Stimulated activated CD8-positive, alpha-beta memory T cell treated with anti-CD3 and anti-CD28 coated beads, Interleukin-12 subunit alpha, Interleukin-12 subunit beta, amount 100 ng/mL, for 24 hours (primary cell): ENCODE measurements around the gene PSMB3.
"Not testable (repeated sequence)": the region's sequence is repeated elsewhere in the genome, so short reads cannot be mapped to it uniquely, and the experiment has no call there.

Experiments
- DNase-seq: peaks from one replicate; pipeline ENCODE4 v3.0.0-alpha.2; 2020; ENCODE audit errors: extremely low read depth

PSMB3 gene

DNA sequence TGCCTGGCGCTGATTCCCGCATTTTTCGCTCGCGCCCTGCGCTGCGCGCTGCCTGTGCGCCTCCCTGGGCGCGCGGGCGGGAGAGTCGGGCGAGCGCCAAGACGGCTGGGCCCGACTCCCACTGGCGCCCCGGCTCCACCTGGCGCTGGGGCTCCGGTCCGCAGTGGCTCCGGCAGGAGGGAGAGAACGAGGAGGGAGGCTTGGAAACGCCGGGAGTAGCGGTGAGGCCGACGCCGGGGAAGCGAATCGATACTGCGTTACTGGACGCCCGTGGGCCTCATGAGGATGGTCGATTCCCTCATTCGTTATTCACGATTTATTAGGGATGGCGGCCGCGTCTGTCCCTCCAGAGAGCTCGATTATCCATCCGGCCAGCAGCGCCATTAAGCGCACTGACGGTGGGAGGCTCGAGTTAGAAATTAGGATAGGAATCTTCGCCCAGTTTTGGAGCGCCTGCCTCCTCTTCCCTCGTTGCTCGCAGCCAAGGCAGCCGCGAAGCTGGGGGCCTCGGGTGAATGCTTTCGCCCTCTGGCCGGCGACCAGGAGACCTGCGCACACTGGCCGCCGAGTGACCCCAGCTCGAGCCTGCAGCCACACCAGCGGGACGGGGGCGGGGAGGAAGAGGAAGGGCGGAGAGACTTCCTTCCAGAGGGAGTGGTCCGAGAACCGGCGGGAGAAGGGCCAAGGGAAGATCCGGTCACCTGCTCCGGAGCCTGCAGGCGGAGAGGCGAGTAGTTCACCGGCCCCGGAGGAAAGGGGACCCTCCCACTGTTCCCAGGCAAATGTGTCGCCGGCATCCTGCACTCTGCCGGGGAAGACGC lies 3.1 kb upstream of the PSMB3 start:
- DNase-seq: no peak

DNA sequence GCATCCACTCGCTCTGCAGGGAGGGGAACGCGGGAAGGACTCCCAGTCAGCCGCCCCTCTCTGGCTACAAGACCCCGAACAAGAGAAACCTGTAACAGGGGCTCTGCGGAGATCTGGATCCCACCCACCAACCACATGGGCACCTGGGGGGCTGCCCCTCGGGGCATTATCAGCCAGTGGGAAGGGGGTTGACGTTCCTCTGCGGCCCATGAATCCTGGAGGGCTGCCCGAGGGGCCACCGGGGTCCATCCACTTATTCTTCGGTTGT lies 2.6 kb upstream of the PSMB3 start:
- DNase-seq: no peak

DNA sequence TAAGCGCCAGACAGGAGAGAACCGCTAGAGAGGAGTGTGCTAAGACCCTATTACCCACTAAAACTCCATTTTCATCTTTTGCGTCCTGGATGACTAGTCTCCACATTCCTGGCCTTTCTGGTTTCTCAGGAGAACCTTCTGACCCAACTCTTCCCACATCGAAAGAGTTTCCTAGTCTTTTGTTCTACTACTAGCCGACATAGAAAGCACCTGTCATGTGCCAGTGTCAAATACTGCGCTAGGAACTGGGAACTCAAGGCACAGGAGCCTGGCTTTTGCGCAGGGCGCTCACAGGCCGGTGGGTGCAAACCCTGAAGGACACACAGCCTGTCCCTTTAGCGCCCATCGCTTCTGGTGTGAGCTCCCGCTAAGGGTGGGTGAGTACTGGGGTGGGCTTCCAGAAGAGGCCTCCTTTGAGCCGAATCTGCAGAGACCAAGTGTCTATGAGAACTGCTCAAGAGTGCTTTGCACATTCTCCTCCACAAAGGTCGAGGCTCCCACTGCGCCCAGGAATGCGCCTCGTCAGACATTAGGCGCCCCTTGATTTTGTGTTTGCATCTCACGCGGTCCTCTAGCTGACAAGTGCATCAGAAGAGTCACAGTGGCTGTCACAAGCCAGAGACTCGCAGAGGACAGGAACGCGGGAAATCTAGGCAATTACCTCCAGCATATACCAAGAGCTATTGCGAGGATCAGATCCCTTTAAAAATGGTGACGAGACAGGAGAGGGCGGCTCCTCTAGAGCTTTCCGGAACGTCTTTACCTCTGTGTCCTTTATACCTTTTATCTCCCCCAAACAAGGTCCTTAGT lies 2.0 kb upstream of the PSMB3 start:
- DNase-seq: no peak

DNA sequence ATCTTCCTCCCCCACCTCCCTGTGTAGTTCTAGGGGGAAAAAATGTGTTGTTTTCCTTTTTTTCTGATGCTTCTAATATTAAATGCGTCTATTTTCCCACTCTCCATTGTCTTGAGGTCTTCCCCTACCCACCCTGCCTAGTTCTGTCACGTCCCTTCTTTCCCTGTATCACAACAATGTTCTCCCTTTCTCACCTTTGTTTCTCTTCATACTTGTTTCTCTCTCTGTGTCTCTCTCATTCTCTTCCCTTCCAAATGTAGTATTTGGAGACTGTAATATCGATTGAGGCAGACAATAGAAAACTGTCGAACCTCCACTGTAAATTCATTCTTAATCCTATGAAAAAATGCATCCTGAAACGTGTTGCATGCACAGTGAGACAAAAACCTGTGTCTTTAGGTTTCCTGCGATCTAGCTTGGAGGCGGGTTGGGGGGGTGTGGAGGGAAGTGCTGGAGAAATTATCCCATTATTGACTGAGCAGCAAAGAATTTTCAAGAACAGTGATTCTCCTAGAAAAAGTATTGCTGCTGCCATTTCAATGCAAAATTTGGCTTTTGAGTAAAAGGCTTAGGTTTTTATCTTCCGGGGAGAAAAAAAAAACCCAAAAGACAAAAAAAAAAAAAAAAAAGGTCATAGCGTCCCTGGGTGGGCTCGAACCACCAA lies 1.3 kb upstream of the PSMB3 start:
- no peak for DNase-seq

DNA sequence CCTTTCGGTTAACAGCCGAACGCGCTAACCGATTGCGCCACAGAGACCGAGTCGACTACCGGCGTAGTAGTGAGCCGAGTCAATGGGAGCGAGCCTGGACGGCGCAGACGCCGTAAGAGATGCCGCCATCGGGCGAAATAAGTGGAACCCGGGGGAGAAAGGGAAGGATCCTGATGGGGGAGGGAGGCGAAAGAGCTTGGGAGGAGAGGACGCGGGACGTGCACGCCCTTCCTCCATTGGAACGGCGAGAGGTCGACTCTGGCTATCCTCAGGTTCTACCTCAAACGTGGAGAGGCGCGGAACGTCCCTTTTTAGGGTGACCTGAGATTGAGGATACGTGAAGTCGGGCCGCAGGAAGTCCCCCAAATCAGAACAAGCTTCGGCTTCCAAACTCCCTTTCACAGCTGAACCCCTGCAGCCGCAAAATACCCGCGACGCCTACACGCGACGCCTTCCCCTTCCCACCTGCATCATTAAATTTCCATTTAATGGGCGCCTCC lies 683 bp upstream of the PSMB3 start:
- peak; percentile 49 for DNase-seq

DNA sequence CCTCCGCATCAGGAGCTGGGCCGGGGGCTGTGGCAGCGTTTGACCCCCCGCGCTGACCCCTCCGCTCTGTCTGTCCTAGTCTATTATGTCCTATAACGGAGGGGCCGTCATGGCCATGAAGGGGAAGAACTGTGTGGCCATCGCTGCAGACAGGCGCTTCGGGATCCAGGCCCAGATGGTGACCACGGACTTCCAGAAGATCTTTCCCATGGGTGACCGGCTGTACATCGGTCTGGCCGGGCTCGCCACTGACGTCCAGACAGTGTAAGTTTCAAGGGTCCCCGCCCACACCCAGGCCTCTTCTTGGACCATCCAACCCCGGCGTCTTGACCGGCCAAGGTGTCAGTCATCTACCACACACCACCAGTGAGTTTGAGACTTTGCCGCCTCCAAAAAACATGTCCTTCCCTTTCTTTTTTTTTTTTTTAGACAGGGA lies 548 bp downstream of the PSMB3 start:
- DNase-seq: no peak

DNA sequence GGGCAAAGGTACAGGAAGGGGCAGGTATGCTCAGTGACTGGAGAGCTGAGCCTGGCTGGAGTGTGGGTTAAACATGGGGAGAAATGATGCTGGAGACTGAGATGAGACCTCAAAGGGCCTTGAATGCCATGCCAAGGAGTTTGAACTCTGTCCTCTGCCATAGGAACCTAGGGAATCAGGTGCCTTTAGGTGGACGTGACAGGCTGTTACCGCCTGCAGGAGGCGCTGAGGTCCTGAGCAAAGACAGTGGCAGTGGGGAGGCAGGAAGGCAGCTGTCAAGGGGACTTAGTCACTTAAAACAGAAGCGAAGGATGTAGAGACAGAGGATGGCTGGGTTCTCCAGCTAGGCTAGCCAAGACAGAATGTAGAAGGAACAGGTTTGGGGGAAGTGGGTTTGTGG lies 9.1 kb downstream of the PSMB3 start:
- no peak for DNase-seq

DNA sequence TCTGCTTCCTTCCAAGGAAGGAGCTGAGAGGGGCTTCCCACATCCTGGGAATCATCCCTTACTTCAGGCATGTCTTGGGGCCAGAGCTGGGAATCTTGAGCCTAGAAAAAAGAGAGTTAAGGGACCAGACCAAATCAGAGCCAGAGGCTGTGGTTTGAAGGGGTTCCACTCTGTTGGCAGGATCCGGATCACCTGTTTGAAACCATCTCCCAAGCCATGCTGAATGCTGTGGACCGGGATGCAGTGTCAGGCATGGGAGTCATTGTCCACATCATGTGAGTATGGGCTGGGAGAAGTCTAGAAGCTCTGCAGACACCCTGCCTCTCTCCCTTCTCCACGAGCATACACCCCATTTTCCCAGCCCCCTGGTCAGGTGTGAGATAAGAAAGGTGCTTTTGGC lies 9.7 kb downstream of the PSMB3 start:
- no peak for DNase-seq

DNA sequence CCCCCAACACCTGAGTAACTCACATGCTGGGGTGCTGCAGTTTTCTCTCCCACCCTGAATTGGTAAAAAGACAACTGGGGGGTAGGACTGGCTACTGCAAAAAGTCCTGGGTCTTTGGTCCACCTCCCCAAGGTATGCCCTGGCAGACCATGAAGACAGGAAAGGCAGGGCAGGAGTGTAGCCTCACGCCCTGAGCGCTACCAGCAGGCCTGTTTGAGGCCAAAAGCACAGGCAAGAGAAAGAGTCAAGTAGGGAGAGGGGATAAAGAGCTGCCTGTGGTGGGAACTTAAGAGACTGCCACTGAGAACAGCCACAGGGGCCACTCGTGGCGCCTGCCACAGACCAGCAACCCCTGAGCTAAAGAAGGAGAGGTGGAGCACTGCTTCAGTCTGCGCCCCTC lies 13.8 kb downstream of the PSMB3 start:
- no peak for DNase-seq

DNA sequence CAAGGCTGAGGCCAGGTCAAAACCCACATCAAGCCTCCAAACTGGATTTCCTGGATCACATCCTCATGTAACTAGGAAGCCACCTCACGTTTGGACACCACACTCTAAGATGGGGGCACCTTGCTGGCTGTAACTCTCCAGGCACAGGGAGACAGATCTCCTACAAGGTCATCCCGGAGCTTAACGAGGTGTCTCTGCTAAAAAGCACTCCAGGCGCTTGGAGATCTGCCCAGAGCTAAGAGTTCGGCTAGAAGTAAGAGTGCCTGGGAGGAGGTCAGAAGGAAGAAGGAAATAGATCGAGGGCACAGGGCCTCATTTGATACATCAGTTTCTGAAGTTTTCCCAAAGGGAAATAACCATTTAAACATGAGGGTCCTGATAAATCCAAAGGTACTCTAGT lies 15.9 kb downstream of the PSMB3 start:
- no peak for DNase-seq

DNA sequence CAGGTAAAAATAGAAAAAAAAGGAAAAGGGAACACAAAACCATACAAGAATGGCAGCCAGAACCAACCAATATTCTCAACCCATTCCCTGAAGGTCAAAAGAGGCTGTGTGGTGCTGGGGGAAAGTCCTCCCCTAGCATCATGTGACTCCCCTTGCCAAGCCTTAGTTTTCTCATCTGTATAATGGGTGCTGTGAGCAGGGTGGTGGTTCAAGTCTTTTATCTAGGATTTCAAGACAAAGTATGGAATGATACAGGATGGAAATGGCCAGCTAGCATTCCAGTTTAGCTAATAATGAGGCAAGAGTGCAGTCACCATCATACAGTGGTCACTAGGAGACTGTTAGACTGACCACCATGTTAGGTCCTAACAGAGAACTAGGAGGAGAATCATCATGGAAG lies 20.7 kb downstream of the PSMB3 start:
- no peak for DNase-seq

DNA sequence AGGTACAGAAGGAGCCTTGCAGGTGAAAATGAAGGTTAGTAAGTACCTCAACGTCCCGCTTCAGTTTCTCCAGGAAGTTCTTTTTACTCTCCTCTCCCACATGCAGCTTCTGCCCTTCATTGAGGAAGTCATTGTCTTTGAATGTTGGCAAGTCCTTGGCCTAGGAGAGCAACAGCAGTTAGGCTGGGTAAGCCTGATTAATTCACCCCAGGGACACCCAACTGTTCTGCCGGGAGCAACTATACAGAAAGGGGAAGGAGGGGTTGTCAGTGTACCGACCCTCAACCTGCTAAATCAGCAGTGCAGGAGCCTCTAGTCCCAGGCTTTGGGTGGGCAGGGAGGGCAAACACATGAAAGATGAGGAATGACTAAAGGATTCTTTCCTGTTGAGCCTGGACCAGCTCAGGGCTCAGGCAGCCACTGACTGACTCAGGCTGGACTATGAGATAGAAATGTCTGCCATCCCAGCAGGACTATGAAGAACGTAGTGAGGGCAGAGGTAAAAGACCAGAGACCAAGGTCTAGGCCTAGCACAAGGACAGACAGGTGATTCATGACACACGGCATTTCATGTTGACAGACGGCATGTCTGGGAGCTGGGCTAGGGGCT lies 25.2 kb downstream of the PSMB3 start:
- no peak for DNase-seq

DNA sequence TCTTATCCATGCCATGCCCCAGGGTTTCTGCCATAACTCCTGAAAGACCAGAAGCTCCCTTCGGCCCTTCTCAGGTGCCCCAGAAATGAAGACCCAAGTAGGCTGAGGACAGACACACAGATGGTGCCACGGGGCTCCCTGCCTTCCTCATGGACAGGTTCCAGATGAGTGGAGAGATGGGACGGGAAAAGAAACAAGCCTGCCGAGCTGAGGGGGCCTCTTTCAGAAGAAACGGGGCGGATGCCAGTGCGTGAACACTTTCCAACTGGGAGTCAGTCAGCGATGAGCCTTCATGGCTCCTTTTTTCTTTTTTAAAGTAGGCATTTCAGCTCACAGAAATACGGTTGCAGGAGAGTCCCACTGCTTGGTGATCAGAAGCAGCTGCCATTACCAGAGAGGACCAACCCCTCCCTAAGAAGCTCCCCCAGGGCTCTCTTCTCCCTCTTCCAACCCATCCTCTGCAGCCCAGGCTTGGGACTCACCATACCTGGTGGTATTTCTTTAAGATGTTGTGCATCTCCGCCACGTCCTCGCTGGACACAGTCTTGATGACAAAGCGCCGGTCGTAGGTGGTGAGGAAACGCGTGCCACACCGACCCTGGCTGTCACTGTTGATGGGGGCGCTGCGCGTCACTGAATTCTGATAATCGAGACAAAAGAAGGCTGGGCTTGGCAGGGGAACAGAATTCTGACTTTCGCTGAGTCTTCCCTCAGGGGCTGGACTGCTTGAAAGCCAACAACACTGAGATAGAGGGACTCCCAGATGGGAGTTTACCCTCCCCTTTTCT lies 27.6 kb downstream of the PSMB3 start:
- no peak for DNase-seq

DNA sequence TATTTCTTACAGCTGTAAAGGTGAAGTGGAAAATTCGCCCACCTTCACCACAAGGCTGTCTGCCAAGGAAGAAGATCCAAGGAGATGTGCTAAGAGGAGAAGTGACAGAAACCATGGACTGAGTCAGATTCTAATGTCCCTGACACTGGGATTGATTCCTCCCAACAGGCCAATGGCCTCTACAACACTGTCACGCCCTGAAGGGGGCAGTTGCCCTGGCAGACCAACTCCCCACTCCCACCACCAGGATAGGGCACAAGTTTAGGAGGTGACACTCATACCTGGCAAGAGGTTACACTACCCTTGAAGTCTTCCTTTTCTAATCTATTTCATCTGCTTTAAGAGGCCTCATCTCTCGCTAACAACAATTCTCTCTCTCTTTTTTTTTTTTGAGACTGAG lies 30.7 kb downstream of the PSMB3 start:
- DNase-seq: no peak

DNA sequence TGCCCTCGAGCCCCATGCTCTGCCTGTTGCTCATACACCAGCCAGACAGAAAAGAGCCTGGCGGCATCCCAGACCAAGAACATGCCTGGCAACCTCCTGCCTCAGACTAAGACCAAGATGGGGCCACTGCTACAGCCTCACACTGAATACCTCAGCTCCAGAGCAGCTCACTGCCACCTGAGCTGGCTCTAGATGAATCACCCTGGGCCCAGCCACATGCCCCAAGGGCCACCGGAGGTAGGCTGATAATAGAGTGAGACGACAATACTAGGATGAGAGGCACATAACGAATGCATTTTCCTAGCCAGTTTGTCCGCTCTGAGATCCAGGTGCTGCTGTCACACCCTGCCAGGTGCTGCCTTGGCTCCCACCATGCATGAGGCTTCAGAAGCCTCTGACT lies 33.8 kb downstream of the PSMB3 start:
- no peak for DNase-seq

DNA sequence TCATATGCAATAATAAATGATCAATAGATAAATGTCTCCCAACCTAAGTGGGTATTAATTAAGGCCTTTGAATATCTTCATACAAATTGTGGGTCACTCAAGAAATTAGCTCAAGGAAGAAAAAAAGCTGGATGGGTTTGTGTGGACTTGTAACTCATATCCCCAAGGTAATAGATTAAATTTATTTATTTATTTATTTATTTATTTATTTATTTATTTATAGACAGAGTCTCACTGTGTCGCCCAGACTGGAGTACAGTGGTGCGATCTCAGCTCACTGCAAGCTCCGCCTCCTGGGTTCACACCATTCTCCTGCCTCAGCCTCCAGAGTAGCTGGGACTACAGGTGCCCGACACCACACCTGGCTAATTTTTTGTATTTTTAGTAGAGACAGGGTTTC lies 35.5 kb downstream of the PSMB3 start:
- DNase-seq: not testable (repeated sequence)

DNA sequence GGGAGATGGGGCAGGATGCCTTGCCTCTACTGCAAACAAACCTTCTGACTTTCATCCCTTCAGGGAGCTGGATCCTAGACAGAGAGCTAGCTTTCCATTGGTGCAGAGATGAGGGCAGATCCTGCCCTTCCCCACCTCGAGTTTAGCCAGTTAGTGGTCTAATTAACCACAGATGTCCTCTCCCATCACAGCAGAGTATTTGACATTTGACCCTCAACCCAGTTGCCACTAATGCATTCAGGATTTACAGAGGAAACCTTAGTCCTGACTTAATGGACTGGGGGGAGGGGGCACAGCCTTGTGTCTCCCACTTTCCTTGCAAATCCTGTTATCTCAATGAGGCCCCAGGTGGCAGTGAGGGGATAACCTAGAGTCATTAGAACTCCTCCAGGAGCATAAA lies 36.6 kb downstream of the PSMB3 start:
- DNase-seq: no peak

DNA sequence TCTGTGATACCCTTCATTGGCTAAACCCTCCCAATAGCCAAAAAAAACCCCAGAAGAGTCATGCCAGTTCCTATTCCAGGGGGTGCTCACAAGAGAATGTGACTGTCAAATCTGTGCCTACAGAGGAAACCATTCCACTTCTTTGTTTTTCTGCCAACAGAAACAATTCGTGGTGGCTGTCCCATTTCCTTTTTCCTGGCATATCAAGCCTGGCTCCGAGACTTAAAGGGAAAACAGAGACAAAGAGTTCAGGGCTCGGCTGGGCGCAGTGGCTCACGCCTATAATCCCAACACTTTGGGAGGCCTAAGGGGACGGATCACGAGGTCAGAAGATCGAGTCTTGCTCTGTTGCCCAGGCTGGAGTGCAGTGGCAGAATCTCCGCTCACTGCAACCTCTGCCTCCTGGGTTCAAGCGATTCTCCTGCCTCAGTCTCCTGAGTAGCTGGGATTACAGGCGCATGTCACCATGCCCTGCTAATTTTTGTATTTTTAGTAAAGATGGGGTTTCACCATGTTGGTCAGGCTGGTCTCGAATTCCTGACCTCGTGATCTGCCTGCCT lies 37.7 kb downstream of the PSMB3 start:
- not testable (repeated sequence) for DNase-seq

DNA sequence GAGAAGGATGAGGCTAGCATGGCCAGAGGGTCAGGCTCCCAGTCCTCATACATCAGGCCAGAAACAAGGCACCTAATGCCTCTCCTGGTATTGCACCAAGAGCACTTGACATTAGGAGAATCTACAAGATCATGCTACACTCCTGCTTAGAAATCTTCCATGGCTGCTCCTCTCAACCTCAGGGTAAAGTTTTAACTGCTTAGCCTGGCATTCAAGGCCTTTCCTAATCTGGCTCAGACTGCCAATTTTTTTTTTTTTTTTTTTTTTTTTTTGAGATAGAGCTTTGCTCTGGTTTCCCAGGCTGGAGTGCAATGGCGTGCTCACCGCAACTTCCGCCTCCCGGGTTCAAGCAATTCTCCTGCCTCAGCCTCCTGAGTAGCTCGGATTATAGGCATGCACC lies 38.6 kb downstream of the PSMB3 start:
- DNase-seq: no peak

DNA sequence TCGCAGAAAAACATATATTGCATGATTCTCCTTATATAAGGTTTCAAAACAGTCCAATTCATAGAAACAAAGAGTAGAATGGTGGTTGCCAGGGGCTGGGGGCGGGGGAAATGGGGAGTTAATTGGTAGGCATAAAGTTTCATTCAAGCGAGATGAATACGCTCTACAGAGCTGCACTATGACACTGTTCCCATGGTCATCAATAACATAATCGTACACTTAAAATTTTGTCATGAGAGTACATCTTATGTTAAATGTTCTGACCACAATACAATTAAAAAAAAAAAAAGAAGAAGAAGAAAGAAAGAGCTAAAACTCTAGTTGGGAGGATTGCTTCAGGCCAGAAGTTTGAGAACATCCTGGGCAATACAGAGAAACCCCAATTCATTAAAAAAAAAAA lies 41.7 kb downstream of the PSMB3 start:
- DNase-seq: no peak

DNA sequence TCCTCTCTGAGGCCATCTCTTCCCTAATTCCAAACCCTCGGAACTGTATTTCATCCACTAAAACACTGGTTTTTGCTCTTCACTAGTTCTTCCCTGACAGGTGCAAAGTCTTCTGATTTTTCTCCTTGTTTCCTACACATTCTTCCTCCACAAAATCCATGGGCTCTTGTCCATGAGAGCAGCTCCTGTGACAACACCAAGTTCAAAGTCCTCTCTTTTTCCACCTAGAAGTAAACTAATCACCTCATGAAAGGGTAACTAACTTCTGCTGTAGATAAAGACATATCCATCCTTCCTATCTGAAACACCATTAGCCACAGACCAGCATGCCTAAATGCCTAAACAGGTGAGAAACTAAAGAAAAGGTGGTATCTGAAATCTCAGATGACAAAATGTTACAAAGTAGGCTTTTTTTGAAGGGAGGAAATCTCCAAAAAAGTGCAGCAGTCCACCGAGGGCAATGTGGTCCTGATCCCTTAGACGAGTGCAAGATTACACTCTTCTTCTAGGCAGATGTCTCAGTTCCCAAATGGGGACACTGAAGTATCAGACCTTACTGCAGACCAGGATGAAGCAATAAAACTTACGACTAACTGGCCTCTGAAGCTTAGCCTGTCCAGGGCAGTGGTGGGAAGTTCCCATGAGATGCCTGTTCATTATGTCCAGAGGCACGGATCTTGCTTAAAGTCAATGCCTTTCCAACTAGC lies 44.1 kb downstream of the PSMB3 start:
- no peak for DNase-seq
